Peyer's patch (tissue), 4 donors: ENCODE measurements around the gene VAPA.
"Not testable (repeated sequence)": the region's sequence is repeated elsewhere in the genome, so short reads cannot be mapped to it uniquely, and the experiment has no call there.

Experiments used
- POLR2A ChIP-seq, 2 donors: fragments of 450-650 bp; IDR thresholded peaks; one replicate each; pipeline ENCODE4 v1.5.1; 2017; ENCODE audit warnings: antibody characterized with exemption in 2 of 2, mild to moderate bottlenecking in 2 of 2, moderate library complexity in 2 of 2
- TF ChIP-seq, protein P1 (sequence below), 6 experiments: fragments of 450-650 bp in 4 of 6; fragments of 200-600 bp in 2 of 6; sonication (generic) in 1 of 6; IDR thresholded peaks; one replicate each; pipeline ENCODE4 v1.5.1; 2017 to 2019; ENCODE audit warnings: antibody characterized with exemption in 6 of 6, mild to moderate bottlenecking in 3 of 6, moderate library complexity in 1 of 6

DNA sequence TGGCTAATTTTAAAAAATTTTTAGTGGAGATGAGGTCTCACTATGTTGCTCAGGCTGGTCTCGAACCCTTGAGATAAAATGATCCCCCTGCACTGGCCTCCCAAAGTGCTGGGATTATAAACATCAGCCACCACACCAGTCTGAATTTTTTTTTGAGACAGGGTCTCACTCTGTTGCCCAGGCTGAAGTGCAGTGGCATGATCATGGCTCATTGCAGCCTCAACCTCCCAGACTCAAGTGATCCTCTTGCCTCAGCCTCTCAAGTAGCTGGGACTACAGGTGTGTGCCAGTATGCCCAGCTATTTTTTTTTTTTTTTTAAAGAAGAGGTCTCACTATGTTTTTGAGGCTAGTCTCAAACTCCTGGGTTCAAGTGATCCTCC, 14.3 kb upstream of the VAPA start:
- TF ChIP-seq, protein P1, sequence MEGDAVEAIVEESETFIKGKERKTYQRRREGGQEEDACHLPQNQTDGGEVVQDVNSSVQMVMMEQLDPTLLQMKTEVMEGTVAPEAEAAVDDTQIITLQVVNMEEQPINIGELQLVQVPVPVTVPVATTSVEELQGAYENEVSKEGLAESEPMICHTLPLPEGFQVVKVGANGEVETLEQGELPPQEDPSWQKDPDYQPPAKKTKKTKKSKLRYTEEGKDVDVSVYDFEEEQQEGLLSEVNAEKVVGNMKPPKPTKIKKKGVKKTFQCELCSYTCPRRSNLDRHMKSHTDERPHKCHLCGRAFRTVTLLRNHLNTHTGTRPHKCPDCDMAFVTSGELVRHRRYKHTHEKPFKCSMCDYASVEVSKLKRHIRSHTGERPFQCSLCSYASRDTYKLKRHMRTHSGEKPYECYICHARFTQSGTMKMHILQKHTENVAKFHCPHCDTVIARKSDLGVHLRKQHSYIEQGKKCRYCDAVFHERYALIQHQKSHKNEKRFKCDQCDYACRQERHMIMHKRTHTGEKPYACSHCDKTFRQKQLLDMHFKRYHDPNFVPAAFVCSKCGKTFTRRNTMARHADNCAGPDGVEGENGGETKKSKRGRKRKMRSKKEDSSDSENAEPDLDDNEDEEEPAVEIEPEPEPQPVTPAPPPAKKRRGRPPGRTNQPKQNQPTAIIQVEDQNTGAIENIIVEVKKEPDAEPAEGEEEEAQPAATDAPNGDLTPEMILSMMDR (IDR thresholded peaks at IDR 0.05): not testable (repeated sequence)
- not testable (repeated sequence) for TF ChIP-seq POLR2A (IDR thresholded peaks at IDR 0.05)
